Testis (tissue), 3 donors: ENCODE results near the gene SC5D. TPM values are rescaled to one million over a fixed set of nuclear protein-coding genes. Genes with fewer than 3 reads are reported as not detected.
A peak's percentile ranks its signal among the peaks of the same experiment; 100 is the strongest.

Experiments
- DNase-seq: peaks from one replicate; pipeline ENCODE4 v3.0.0-alpha.2; 2019
- H3K27ac ChIP-seq, 2 donors: fragments of 200-600 bp; sonication (generic); one replicate each; pipeline ENCODE4 v1.5.1; 2019
- H3K27me3 ChIP-seq: fragments of 200-600 bp; sonication (generic); one replicate; pipeline ENCODE4 v1.5.1; 2019
- H3K36me3 ChIP-seq: fragments of 200-600 bp; sonication (generic); one replicate; pipeline ENCODE4 v1.5.1; 2017; ENCODE audit warnings: low read depth; ENCODE audit errors: missing control alignments
- H3K4me1 ChIP-seq: fragments of 200-600 bp; sonication (generic); one replicate; pipeline ENCODE4 v1.5.1; 2019
- H3K4me3 ChIP-seq, 2 donors: fragments of 200-600 bp; sonication (generic); one replicate each; pipeline ENCODE4 v1.5.1; 2017 to 2019
- H3K9me3 ChIP-seq: fragments of 200-600 bp; sonication (generic); one replicate; pipeline ENCODE4 v1.5.1; 2017
- CTCF ChIP-seq, 3 experiments: fragments of 450-650 bp in 2 of 3; fragments of 200-600 bp in 1 of 3; sonication (generic) in 1 of 3; IDR thresholded peaks; one replicate each; pipeline ENCODE4 v1.5.1; 2016 to 2019; ENCODE audit warnings: antibody characterized with exemption in 3 of 3, mild to moderate bottlenecking in 2 of 3, moderate library complexity in 1 of 3
- POLR2A ChIP-seq: fragments of 450-650 bp; IDR thresholded peaks from one replicate; pipeline ENCODE4 v1.6.1; 2017; ENCODE audit warnings: antibody characterized with exemption, mild to moderate bottlenecking, moderate library complexity
- WGBS, 2 donors: methylation state at CpG; one replicate each; pipeline ENCODE4 v1.1.5; 2018; 5-methylcytosine and 5-hydroxymethylcytosine counted together
- intact Hi-C: fragments of 100-400 bp; cut with DNase I; formaldehyde crosslinking; loops from one replicate; pipeline ENCODE4 v1.15.1; 2023; ENCODE audit warnings: low total_unique reads
- polyA plus RNA-seq: library from polyadenylated mRNA; stranded (reverse); fragments of 350-450 nt; fragmentation: Illumina TruSeq; extraction: RNeasy Lipid Tissue Mini Kit (QIAGEN cat#74804); gene quantifications from one replicate; pipeline ENCODE4 v1.2.3, GENCODE V29; 2014; ENCODE audit warnings: low read depth, low replicate concordance; ENCODE audit not compliant: insufficient read depth
- total RNA-seq, 2 donors: library from RNA; depleted of rRNA; stranded (reverse); fragments of >200 nt; gene quantifications; one replicate each; pipeline ENCODE4 v1.2.3, GENCODE V29; 2016

SC5D gene
- total and polyA plus RNA-seq, 3 donors from 2014 or later, result 34.6 to 46.4 (median 41.3) TPM

- no peaks in the 10 kb centered on the region for H3K36me3 ChIP-seq
- 87 to 94% methylated on average over 4 of the region's 4 CpGs for WGBS, 2 donors
- intact Hi-C loops, result no loop called here
- no peak for DNase-seq
- no peak for TF ChIP-seq POLR2A
- TF ChIP-seq CTCF (IDR thresholded peaks at IDR 0.05), result no peak
- no peak overlapping the region for H3K4me3 ChIP-seq
- H3K27me3 ChIP-seq, result no peaks in the 10 kb centered on the region
- H3K4me1 ChIP-seq, result no peaks in the 10 kb centered on the region
- no peaks in the 10 kb centered on the region for H3K9me3 ChIP-seq
- no peak overlapping the region for H3K27ac ChIP-seq
These were observed 9.6 kb upstream of the SC5D start for GRCh38 chr11:121282886-121283502.

- no peak overlapping the region for H3K27ac ChIP-seq
- WGBS, 2 donors, result 50 to 57% methylated on average over 3 of the region's 3 CpGs
- no peak overlapping the region for H3K4me3 ChIP-seq
- DNase-seq, result no peak
- no peaks in the 10 kb centered on the region for H3K9me3 ChIP-seq
- TF ChIP-seq POLR2A (no peak), CTCF (IDR thresholded peaks at IDR 0.05) (no peak)
- intact Hi-C loops, result no loop called here
- peaks cover 6% of the 10 kb centered on the region for H3K4me1 ChIP-seq
- no peaks in the 10 kb centered on the region for H3K27me3 ChIP-seq
- no peaks in the 10 kb centered on the region for H3K36me3 ChIP-seq
These were observed 1.3 kb upstream of the SC5D start for GRCh38 chr11:121291319-121291718.

- Histone ChIP-seq H3K27me3 (no peaks in the 10 kb centered on the region), H3K4me1 (peaks cover 6% of the 10 kb centered on the region), H3K36me3 (no peaks in the 10 kb centered on the region), H3K4me3 (peak overlapping the region; percentile 82 to 95), H3K9me3 (no peaks in the 10 kb centered on the region), H3K27ac (peak overlapping the region; percentile 93 to 96)
- intact Hi-C loops, result no loop called here
- no peak for DNase-seq
- TF ChIP-seq CTCF (IDR thresholded peaks at IDR 0.05) (no peak), POLR2A (no peak)
- 2 to 3% methylated on average over 19 of the region's 19 CpGs for WGBS, 2 donors
These were observed 576 bp upstream of the SC5D start for GRCh38 chr11:121291896-121292494.

- intact Hi-C loops, result no loop called here
- 1 to 2% methylated on average over 5 of the region's 5 CpGs for WGBS, 2 donors
- TF ChIP-seq POLR2A, result no peak
- TF ChIP-seq CTCF (IDR thresholded peaks at IDR 0.05), result no peak
- H3K4me1 ChIP-seq, result peaks cover 6% of the 10 kb centered on the region
- H3K9me3 ChIP-seq, result no peaks in the 10 kb centered on the region
- no peaks in the 10 kb centered on the region for H3K36me3 ChIP-seq
- H3K27me3 ChIP-seq, result no peaks in the 10 kb centered on the region
- no peak for DNase-seq
- peak overlapping the region; percentile 82 to 95 for H3K4me3 ChIP-seq
- peak overlapping the region; percentile 93 to 96 for H3K27ac ChIP-seq
These were observed 670 bp downstream of the SC5D start for GRCh38 chr11:121293288-121293594.
